NB4 (cell line): ENCODE results near the gene SPDYE16.

Experiments used
- CTCF ChIP-seq: IDR thresholded peaks from one replicate; pipeline ENCODE4 v1.5.1; 2012; ENCODE audit warnings: low read depth, low read length
- MAX ChIP-seq: IDR thresholded peaks from 2 replicates; pipeline ENCODE4 v1.6.1; 2011; ENCODE audit warnings: low read depth, low read length

- no peak for TF ChIP-seq CTCF
- TF ChIP-seq MAX, result peak; percentile 39; the same call in 1 of the 2 replicates
Measured at GRCh38 chr7:76507723-76508406, 35.2 kb downstream of the SPDYE16 start.
